NCI-H187 treated with DMSO at 0.1 percent for 48 hours (cell line): Measurements from ENCODE around the gene ZXDC.

Experiments used
- DNase-seq: peaks from one replicate; lab custom pipeline; 2025; lab: John Stamatoyannopoulos, UW

ZXDC gene

GRCh38 chr3:126512026-126512425, 36.3 kb upstream of the ZXDC start:
- no peak for DNase-seq

GRCh38 chr3:126511291-126511690, 35.6 kb upstream of the ZXDC start:
- no peak for DNase-seq

DNA sequence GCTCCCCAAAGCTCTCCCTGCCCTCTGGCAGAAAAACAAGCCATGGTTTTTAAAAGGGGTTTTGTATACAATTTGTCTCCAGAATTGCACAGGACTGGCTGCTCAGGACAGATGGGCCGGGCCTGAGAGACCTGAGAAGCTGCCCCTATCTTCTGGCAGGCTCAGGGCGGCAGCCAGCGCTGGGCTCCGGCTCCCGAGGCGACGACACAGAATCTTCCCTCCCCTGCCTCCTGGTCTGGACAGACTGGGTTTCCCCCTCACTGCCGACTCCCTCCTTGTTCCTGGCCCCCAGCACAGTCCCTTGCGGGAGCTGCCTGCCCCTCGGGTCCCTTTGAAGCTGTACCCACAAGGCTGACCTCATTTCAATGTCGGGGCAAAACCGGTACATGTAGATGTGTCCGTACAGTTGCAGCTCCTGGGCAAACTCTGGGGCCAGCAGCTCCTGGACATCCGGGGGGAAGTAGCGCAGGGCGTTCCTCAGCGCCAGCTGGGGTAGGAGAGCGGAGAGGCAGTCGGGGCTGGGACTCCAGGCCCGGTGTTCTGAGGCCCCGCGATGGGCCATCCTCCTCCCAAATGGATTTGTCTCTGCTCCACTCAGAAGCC, 34.7 kb upstream of the ZXDC start:
- no peak for DNase-seq

DNA sequence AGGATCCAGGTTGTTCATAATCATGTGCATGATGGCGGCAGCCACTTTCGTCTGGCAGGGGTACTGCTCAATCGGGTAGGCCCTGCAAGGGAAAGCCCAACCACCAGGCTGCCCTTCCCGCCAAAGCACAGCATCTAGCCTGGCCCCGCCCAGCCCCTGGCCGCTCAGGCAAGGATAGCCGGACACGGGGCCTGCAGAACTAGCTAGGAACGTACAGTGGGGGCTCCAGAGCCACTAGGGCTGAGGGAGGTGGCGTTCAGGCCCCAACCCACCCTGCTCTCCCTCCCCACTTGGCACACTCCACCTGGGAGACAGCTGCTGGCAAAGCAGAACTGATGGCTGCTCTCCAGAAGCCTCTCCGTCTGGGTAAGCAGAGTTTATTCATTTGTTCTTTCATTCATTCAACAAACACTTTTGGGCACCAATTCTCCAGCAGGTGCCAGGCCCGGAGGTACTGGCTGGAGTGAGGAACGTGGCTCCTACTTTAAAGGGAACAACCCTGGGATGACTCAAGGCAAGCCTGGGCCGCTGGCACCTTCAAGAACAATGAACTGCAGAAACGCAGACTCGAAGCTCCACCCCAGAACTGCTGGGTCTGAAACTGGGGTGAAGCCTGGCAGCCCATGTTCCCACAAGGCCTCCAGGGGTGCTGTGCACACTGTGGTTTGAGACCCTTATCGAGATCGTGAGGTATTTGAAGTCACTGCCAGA, 34.1 kb upstream of the ZXDC start:
- DNase-seq = no peak

GRCh38 chr3:126508564-126508964, 32.9 kb upstream of the ZXDC start:
- DNase-seq = no peak

GRCh38 chr3:126507886-126508285, 32.2 kb upstream of the ZXDC start:
- DNase-seq = no peak

DNA sequence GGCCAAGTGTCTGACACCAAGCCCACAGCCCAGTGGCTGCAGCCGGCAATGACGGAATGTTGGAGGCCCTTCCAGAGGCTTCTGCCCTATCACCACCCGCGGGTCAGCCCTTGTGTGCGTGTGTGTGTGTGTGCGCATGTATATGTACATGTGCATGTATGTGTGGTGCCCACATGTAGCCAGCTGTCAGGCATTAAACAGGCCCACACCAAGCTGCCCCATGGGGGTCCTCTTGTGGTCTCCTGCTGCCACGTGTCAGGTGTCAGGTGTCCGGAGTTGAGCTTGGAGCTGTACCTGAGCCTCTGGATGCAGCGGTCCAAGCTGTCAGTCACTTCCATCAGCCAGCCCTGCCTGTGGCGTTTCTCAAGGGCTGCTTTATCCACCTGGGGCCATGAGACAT, 28.0 kb upstream of the ZXDC start:
- no peak for DNase-seq

DNA sequence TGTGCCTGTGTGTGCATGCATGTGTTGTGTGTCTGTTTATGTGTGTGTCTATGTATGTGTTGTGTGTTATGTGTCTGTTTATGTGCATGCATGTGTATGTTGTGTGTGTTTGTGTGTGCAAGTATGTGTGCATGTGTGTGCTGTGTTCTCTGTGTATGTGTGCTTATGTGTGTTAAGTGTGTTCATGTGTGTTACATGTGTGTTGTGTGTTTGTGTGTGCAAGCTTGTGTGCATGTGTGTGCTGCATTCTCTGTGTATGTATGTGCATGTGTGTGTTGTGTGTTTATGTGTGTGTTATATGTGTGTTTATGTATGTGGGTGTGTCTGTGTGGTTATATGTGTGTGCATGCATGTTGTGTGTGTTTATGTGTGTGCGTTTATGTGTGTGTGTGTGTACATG, 27.0 kb upstream of the ZXDC start:
- no peak for DNase-seq

GRCh38 chr3:126501736-126502135, 26.0 kb upstream of the ZXDC start:
- DNase-seq = no peak

- no peak for DNase-seq
Observed at GRCh38 chr3:126501054-126501453, 25.4 kb upstream of the ZXDC start.

GRCh38 chr3:126500016-126500415, 24.3 kb upstream of the ZXDC start:
- no peak for DNase-seq

- DNase-seq = no peak
Observed at GRCh38 chr3:126499401-126499800, 23.7 kb upstream of the ZXDC start.

GRCh38 chr3:126498929-126499328, 23.2 kb upstream of the ZXDC start:
- no peak for DNase-seq

- no peak for DNase-seq
Observed at GRCh38 chr3:126498461-126498860, 22.8 kb upstream of the ZXDC start.

DNA sequence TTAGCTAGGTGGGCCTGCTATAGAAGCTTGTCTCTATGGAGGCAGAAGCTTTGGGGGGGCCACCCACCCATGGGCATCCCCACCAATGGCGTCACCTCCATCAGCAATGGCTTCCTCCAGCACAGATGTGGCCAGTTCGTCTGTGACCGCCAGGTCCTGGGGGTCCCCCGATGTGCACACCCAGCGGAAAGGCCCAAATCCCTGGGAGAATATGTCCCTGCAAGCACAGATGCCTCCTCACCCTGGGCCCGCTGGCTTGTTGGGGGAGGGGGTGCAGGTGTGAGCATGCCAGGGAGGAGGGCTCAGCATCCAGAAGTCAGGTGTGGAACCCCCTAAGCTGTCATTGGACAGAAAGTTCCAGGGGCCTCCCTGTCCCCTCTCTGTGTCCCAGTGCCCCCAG, 22.3 kb upstream of the ZXDC start:
- no peak for DNase-seq

GRCh38 chr3:126496894-126497850, 21.5 kb upstream of the ZXDC start:
- no peak for DNase-seq

GRCh38 chr3:126495786-126496185, 20.1 kb upstream of the ZXDC start:
- DNase-seq = no peak

DNA sequence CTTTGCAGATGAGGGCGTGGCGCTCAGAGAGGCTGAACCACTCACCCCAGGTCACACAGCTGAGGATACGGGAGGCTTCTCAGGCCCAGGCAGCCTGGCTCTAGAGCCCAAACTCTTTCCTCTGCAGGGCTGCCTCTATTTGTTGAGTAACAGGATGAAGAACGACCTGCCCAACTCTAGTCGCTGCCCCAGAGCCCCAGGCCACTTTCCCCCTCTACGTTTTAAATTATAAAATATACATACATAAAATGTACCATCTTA, 19.2 kb upstream of the ZXDC start:
- no peak for DNase-seq

GRCh38 chr3:126494204-126494969, 18.7 kb upstream of the ZXDC start:
- DNase-seq = no peak

- no peak for DNase-seq
Observed at GRCh38 chr3:126493739-126494138, 18.0 kb upstream of the ZXDC start.

DNA sequence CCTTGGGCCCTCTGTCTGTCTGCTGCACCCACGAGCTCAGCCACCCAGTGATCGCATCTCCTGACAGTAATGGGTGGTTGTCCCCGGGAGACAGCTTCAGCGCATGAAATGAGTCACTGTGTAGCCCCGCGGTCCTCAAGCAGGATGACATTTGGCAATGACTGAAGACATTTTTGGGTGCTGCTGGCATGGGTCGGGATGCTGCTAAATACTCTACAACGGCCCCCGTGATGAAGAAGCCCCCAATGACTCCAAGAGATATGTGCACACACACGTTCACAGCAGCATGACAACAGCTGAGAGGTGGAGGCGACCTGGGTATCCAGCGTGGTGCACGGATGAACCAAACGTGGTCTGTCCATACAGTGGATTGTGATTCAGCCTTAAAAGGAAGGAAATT, 17.4 kb upstream of the ZXDC start:
- DNase-seq = no peak

DNA sequence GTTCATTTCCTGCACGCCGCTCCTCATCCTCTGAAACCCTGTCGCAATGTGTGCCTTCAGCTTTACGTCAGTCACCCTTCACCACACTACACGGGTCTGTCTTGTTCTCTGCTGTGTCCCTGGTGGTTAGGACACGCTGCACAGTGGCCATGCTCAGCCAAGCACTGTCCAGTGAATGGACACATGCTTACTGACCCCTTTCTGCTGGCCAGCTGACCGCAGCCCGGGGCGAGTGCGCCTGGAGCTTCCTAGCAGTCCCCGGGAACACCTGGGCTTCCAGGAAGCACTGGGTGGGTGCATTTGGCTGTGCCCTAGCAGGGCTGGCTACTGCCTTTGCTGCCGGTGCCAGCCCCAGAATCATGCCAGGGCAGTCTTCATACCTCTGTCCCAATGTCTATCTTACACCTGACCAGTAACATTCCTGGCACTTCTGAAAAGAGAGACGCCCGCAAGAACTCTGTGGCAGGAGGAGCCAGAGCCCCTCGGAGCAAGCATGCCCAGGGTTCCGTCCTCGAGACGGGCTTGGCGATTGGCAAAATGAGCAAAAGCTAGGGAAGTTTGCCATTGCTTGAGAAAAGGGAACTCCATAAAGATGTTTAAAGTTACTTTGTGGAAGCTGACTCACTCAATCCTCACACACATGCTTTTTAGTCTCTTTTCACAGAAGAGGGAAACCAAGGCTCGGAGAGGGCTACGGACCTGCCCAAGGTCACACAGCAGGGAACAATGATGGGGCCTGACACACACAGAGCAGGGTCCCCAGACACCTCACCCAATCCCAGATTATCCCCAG, 15.7 kb upstream of the ZXDC start:
- DNase-seq = no peak
